HAP-1 (cell line): Measurements from ENCODE around the gene PTBP3.
"Not testable (repeated sequence)": the region's sequence is repeated elsewhere in the genome, so short reads cannot be mapped to it uniquely, and the experiment has no call there.

Experiments
- DNase-seq, 2 experiments: peaks; one replicate each; pipeline ENCODE4 v3.0.0-alpha.2; 2016 to 2020; ENCODE audit warnings: low spot score in 2 of 2
- H3K27me3 ChIP-seq: fragments of 250-450 bp; sonication (Bioruptor Pico); 2 replicates; pipeline ENCODE4 v1.5.1; 2020; ENCODE audit warnings: low read depth, mild to moderate bottlenecking, moderate library complexity
- H3K36me3 ChIP-seq: fragments of 250-450 bp; sonication (Bioruptor Pico); replicated peaks from 2 replicates; pipeline ENCODE4 v1.5.1; 2020; ENCODE audit warnings: mild to moderate bottlenecking
- H3K4me1 ChIP-seq: fragments of 250-450 bp; sonication (Bioruptor Pico); 2 replicates; pipeline ENCODE4 v1.5.1; 2020; ENCODE audit warnings: mild to moderate bottlenecking
- H3K4me3 ChIP-seq: fragments of 250-450 bp; sonication (Bioruptor Pico); 2 replicates; pipeline ENCODE4 v1.5.1; 2020; ENCODE audit warnings: mild to moderate bottlenecking, moderate library complexity
- H3K9me3 ChIP-seq: fragments of 250-450 bp; sonication (Bioruptor Pico); 2 replicates; pipeline ENCODE4 v1.5.1; 2020; ENCODE audit warnings: mild to moderate bottlenecking, moderate library complexity
- in situ Hi-C: fragments of 300-500 bp; cut with MboI; formaldehyde crosslinking; loops from 3 replicates; pipeline ENCODE4 v1.14.3; 2020; ENCODE audit warnings: low sequenced_read_pairs, inconsistent platforms, mixed read lengths

The PTBP3 gene

GRCh38 chr9:112332977-112333638 is at the start of gene PTBP3:
Gene PTBP3 (minus strand): TSS chr9:112333619. CDS start chr9:112297865, 35,754 bp downstream.
- Histone ChIP-seq H3K27me3 (no peaks in the 10 kb centered on the region), H3K36me3 (peaks cover 4% of the 10 kb centered on the region; the same call in 1 of the 2 replicates), H3K9me3 (no peaks in the 10 kb centered on the region), H3K4me3 (peak within 1 kb of the TSS; percentile 86), H3K4me1 (peaks cover 21% of the 10 kb centered on the region)
- in situ Hi-C loops, result no loop called here
- DNase-seq, result peak in 1 of 2 experiments; percentile 82

DNA sequence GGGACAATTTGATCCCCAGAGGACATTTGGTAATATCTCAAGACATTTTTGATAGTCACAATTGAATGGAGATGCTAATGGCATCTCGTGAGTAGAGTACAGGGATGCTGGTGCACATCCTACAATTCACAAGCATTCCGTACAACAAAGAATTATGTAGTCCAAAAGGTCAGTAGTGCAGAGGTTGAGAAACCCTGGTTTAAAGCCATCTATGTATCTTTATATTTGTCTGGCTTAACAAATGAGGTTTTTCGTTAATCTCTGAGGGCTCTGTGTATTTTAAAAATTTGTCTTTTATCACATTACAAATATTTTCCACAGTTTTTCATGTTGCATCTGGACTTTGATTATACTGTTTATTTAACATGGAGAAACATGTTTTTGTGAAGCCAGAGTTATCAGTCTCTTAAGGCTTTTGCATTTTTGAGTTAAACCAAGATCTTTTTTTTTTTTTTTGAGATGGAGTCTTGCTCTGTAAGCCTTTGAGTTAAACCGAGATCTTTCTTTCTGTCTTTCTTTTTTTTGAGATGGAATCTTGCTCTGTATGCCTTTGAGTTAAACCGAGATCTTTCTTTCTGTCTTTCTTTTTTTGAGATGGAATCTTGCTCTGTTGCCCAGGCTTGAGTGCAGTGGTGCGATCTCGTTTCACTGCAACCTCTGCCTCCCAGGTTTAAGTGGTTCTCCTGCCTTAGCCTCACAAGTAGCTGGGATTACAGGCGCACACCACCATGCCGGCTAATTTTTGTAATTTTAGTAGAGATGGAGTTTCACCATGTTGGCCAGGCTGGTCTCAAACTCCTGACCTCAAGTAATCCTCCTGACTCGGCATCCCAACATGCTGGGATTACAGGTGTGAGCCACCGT is 49.3 kb upstream of the PTBP3 start:
- Histone ChIP-seq H3K27me3 (no peaks in the 10 kb centered on the region), H3K36me3 (no peaks in the 10 kb centered on the region; the same call in 1 of the 2 replicates), H3K4me1 (peaks cover 35% of the 10 kb centered on the region), H3K9me3 (no peaks in the 10 kb centered on the region), H3K4me3 (no peak overlapping the region)
- DNase-seq, result no peak
- in situ Hi-C loops, result no loop called here

GRCh38 chr9:112382066-112382465 is 48.6 kb upstream of the PTBP3 start:
- in situ Hi-C loops, result no loop called here
- Histone ChIP-seq H3K4me3 (no peak overlapping the region), H3K4me1 (peaks cover 41% of the 10 kb centered on the region)

DNA sequence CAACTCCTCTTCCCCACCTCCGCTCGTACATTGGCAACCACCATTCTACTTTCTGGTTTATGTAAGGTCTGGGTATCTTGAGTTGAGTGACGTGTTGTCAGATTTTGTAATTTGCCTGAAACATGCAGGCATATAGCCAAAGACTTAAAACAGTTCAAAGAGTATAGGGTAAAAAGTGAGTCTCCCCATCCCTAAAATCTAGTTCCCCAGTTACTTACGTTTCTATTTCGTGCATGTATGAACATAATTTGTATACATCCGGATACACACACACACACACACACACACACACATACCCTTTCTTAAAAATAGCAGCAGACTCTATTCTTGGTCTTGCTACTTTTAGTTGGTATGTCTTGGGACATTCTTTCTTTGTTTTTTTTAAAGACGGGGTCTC is 47.4 kb upstream of the PTBP3 start:
- in situ Hi-C loops, result no loop called here
- Histone ChIP-seq H3K36me3 (no peaks in the 10 kb centered on the region; the same call in 1 of the 2 replicates), H3K27me3 (no peaks in the 10 kb centered on the region), H3K9me3 (no peaks in the 10 kb centered on the region), H3K4me3 (peak overlapping the region; percentile 82), H3K4me1 (peaks cover 41% of the 10 kb centered on the region)
- no peak for DNase-seq

More at GRCh38 chr9:112382066-112382465, 48.6 kb upstream of the PTBP3 start:
- Histone ChIP-seq H3K9me3 (no peaks in the 10 kb centered on the region), H3K36me3 (no peaks in the 10 kb centered on the region; the same call in 1 of the 2 replicates), H3K27me3 (no peaks in the 10 kb centered on the region)
- no peak for DNase-seq

- Histone ChIP-seq H3K27me3 (no peaks in the 10 kb centered on the region), H3K4me3 (peak within 1 kb of the TSS; percentile 82), H3K36me3 (no peaks in the 10 kb centered on the region; the same call in 1 of the 2 replicates), H3K9me3 (no peaks in the 10 kb centered on the region), H3K4me1 (peaks cover 41% of the 10 kb centered on the region)
- in situ Hi-C loops, result no loop called here
- peak; percentile 38 to 50 for DNase-seq
Measured at GRCh38 chr9:112380102-112380824, 46.8 kb upstream of the PTBP3 start, which contains the start of gene HSDL2. Gene HSDL2 (plus strand): TSS chr9:112380108. CDS start chr9:112380164, 56 bp downstream.

DNA sequence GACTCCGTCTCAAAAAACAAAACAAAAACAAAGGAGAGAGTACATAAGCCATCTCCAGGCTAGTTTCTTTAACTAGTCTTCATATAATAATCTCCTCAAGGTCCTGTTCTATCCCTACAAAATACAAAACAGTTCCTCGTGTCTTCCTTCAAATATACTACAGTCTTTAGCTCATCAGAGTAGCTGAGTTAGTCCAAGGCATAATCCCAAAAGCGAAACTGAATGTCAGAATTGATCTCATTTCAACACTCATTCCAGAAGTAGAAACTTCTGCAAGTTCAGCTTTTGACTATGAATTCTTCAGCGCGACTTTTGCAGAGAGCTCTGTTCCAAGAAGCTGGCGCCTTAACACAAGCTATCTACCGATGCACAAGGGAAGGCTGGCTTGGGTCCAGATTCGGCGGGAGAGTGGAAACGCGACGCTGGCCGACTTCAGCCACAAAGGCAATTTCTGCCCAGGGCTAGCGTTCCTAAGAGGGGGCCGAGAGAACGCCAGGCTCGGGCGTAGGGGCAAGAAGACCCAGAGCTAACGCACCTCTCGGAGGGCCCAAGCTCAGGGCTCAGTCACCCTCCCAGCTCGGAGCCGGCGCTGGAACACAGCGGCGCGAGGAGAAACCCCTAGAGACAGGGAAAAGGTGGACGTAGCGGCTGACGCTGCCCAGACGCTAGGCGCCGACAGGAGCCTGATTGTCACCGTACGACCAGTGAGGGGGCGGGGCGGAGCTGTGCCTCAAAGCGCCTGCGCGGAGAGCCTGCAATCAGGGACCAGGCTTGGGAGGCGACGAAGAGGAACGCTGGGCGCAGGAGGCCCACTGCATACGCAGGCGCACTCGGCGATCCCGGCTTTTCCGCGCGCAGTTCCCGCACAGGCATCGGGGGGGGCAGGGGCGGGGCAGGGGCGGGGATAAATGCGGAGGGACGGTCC is 46.0 kb upstream of the PTBP3 start:
- in situ Hi-C loops, result no loop called here
- DNase-seq, result peak; percentile 96 to 100
- H3K4me3 ChIP-seq, result peak overlapping the region; percentile 82
- H3K4me1 ChIP-seq, result peaks cover 37% of the 10 kb centered on the region
- no peaks in the 10 kb centered on the region; the same call in 1 of the 2 replicates for H3K36me3 ChIP-seq
- H3K27me3 ChIP-seq, result no peaks in the 10 kb centered on the region
- H3K9me3 ChIP-seq, result no peaks in the 10 kb centered on the region

DNA sequence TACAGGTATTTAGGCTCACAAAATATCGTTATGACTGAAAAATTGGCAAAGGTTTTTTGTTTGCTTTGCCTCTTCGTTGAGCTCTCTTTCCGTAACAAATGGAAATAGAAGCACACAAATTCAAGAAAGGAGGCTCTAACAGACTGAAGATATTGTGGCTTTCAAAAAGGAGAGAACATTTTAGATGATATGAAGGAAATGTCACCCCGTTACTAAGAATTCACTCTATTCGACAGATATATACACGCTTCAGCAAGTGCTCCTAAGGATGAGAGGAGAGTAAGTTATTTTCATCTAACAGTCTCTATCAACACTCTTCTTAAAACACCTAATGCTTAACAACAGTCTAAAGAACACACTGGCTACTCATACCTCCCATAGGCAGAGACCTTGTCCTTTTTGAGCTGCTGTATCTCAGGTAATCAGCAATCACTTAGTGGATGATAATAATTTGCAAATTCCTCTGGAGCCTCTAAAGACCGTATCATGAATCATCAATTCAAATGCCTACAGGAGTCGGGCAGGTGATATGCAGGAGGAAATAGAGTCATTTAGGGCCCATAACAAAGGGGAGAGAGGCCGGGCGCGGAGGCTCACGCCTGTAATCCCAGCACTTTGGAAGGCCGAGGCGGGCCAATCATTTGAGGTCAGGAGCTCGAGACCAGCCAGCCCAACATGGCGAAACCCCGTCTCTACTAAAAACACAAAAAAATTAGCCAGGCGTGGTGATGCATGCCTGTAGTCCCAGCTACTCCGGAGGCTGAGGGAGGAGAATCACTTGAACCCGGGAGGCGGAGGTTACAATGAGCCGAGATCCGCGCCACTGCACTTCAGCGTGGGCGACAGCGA is 45.1 kb upstream of the PTBP3 start:
- peak; percentile 17 to 63 for DNase-seq
- Histone ChIP-seq H3K4me3 (peak overlapping the region; percentile 82), H3K36me3 (no peaks in the 10 kb centered on the region), H3K4me1 (peaks cover 31% of the 10 kb centered on the region), H3K27me3 (no peaks in the 10 kb centered on the region), H3K9me3 (no peaks in the 10 kb centered on the region)
- in situ Hi-C loops, result no loop called here

DNA sequence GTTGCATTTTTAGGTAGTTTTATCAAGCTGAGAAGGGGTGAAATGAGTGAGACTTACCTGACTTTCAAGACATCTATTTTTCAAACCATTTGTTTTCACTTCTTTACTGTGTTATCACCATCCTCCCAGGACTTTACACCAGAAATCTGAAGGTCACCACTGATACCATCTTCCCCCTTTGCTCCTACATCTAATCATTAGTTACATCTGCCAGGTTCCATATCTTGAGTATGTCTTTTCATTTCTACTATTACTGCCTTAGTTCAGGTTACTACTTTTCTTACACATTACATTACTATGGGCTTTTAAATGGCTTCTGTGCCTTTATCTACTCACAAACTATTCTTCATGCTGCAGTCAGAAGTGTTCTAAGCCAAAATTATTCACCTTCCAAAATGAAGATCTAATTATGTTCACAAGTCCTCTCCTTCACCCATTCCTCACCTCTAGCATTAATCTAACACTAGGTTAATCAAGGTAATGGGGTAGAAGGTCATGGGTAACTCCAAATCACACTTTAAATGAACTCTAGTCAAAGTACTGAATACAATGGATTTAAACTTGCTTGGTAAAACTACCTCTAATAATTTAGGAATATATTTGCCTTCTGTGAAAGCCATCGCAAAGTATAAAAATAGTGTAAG is 44.4 kb upstream of the PTBP3 start:
- Histone ChIP-seq H3K27me3 (no peaks in the 10 kb centered on the region), H3K4me3 (peak overlapping the region; percentile 82), H3K9me3 (no peaks in the 10 kb centered on the region), H3K36me3 (no peaks in the 10 kb centered on the region), H3K4me1 (peaks cover 28% of the 10 kb centered on the region)
- in situ Hi-C loops, result no loop called here
- no peak for DNase-seq

- Histone ChIP-seq H3K9me3 (no peaks in the 10 kb centered on the region), H3K36me3 (no peaks in the 10 kb centered on the region), H3K4me1 (peaks cover 22% of the 10 kb centered on the region), H3K4me3 (no peak overlapping the region), H3K27me3 (no peaks in the 10 kb centered on the region)
- DNase-seq, result no peak
- in situ Hi-C loops, result no loop called here
Measured at GRCh38 chr9:112377087-112377486, 43.7 kb upstream of the PTBP3 start.

DNA sequence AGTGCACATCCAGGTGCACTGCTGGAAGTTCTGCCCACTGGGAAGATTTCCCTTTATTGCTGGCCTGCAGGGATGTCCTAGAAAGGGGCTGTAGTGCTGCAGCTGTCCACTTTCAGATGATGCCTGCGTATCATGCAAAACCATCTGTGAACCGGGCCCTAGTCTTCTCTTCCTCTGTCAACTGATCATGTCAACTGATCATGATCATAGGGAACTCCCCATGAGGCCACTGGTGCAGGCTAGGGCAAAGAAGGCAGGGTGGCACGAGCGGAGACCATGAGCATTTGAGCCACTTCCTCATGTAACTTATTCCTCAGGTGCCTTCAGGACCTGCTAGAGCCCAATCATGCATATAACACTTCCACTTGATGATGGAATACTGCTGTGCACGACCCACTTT is 41.9 kb upstream of the PTBP3 start:
- no peaks in the 10 kb centered on the region for H3K27me3 ChIP-seq
- no peaks in the 10 kb centered on the region for H3K36me3 ChIP-seq
- H3K4me3 ChIP-seq, result no peak overlapping the region
- no peak for DNase-seq
- H3K9me3 ChIP-seq, result no peaks in the 10 kb centered on the region
- H3K4me1 ChIP-seq, result peaks cover 14% of the 10 kb centered on the region
- in situ Hi-C loops, result no loop called here

GRCh38 chr9:112374232-112374631 is 40.8 kb upstream of the PTBP3 start:
- not testable (repeated sequence) for H3K4me3 ChIP-seq, H3K9me3 ChIP-seq, H3K27me3 ChIP-seq, H3K36me3 ChIP-seq, DNase-seq
- in situ Hi-C loops, result loop anchor here (25.0 kb wide), 1 partner anchor 612 kb away; no protein-coding TSS in a partner anchor
- H3K4me1 ChIP-seq, result peaks cover 14% of the 10 kb centered on the region

DNA sequence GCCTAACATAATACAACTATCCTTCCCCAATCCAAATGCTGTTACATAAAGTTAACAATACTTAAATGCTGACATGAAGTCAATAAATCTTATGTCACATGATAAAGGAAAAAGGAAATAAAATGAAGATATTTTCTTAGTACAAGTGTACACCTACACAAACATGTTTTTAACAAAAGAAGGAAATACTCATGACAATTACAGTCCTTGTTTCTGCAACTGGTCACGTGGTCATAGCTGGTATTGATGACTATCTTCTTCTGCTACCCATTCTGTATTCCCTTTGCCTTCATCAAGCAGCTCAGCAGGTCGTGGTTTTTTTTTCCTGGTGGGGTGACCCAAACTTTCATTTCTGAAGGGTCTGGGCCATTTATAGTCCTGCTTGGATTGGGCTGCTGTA is 40.2 kb upstream of the PTBP3 start:
- not testable (repeated sequence) for DNase-seq, H3K36me3 ChIP-seq, H3K4me3 ChIP-seq, H3K27me3 ChIP-seq, H3K9me3 ChIP-seq
- H3K4me1 ChIP-seq, result peaks cover 14% of the 10 kb centered on the region
- in situ Hi-C loops, result loop anchor here (25.0 kb wide), 1 partner anchor 611 kb away; no protein-coding TSS in a partner anchor
